Right lobe of liver (tissue), 6 donors: Measurements from ENCODE around the gene TNRC18. TPM values are rescaled to one million over a fixed set of nuclear protein-coding genes. Genes with fewer than 3 reads are reported as not detected.

Experiments used
- ATAC-seq, 4 donors: fragments of 200-7000 bp; cut with Tn5 transposase; one replicate each; pipeline ENCODE4 v1.9.1; 2020; ENCODE audit warnings: mild to moderate bottlenecking in 4 of 4, moderate library complexity in 4 of 4
- DNase-seq, 3 donors: peaks; one replicate each; pipeline ENCODE4 v3.0.0-alpha.2; 2020
- H3K27ac ChIP-seq, 3 donors: fragments of 200-600 bp; one replicate each; pipeline ENCODE4 v1.8.0; 2022
- H3K27me3 ChIP-seq, 2 donors: fragments of 200-600 bp; one replicate each; pipeline ENCODE4 v1.8.0; 2022
- H3K36me3 ChIP-seq, 4 donors: fragments of 200-600 bp; sonication (generic) in 1 of 4; one replicate each; pipeline versions ENCODE4 v1.5.1 to v1.8.0; 2017 to 2022; ENCODE audit warnings: control low read depth in 1 of 4
- H3K4me1 ChIP-seq, 4 donors: fragments of 200-600 bp; sonication (generic) in 1 of 4; one replicate each; pipeline versions ENCODE4 v1.5.1 to v1.8.0; 2017 to 2022; ENCODE audit warnings: control low read depth in 1 of 4
- H3K4me3 ChIP-seq, 3 donors: fragments of 200-600 bp; one replicate each; pipeline ENCODE4 v1.8.0; 2022
- H3K9me3 ChIP-seq, 4 donors: fragments of 200-600 bp; sonication (generic) in 1 of 4; one replicate each; pipeline versions ENCODE4 v1.5.1 to v1.8.0; 2017 to 2022; ENCODE audit warnings: control low read depth in 1 of 4
- CTCF ChIP-seq, 4 donors: fragments of 200-600 bp in 3 of 4; fragments of 450-650 bp in 1 of 4; IDR thresholded peaks; one replicate each; pipeline versions ENCODE4 v1.5.1 to v1.8.0; 2016 to 2022; ENCODE audit warnings: antibody characterized with exemption in 4 of 4, mild to moderate bottlenecking in 2 of 4
- POLR2A ChIP-seq: fragments of 450-650 bp; IDR thresholded peaks from one replicate; pipeline ENCODE4 v1.6.1; 2017; ENCODE audit warnings: antibody characterized with exemption, mild to moderate bottlenecking
- WGBS: methylation state at CpG from one replicate; pipeline ENCODE4 v1.1.6; 2018; ENCODE audit warnings: low coverage, low lambda C conversion rate; ENCODE audit not compliant: insufficient coverage; ENCODE audit errors: missing lambda C conversion rate; 5-methylcytosine and 5-hydroxymethylcytosine counted together
- intact Hi-C, 2 donors: fragments of 100-400 bp; cut with DNase I; formaldehyde crosslinking; loops; one replicate each; pipeline versions ENCODE4 v1.11.2 to v1.14.1; 2022
- total RNA-seq, 6 experiments: library from RNA; depleted of rRNA in 2 of 6; stranded (reverse); fragments of >200 nt in 2 of 6; fragmentation: NEBNext Ultra II Directional in 3 of 6; extraction: Animal tissue kit (Norgen Biotek cat#: 25700) in 3 of 6; gene quantifications; one replicate each; pipeline versions ENCODE4 v1.1.0 to v1.2.4, GENCODE V29; 2016 to 2023
- donor health status: DM: no; HTN: yes; CAD: no.
- donor health status: DM: no; HTN: no; CAD: no.
- donor health status: DM: no; HTN: no; CAD: no.
- donor health status: DM: no; HTN: yes; CAD: no.
- donor health status: DM: no; HTN: yes; CAD: no.

The TNRC18 gene
- total RNA-seq, 6 experiments from 2014 or later: 27.0 to 36.9 (median 30.5) TPM

DNA sequence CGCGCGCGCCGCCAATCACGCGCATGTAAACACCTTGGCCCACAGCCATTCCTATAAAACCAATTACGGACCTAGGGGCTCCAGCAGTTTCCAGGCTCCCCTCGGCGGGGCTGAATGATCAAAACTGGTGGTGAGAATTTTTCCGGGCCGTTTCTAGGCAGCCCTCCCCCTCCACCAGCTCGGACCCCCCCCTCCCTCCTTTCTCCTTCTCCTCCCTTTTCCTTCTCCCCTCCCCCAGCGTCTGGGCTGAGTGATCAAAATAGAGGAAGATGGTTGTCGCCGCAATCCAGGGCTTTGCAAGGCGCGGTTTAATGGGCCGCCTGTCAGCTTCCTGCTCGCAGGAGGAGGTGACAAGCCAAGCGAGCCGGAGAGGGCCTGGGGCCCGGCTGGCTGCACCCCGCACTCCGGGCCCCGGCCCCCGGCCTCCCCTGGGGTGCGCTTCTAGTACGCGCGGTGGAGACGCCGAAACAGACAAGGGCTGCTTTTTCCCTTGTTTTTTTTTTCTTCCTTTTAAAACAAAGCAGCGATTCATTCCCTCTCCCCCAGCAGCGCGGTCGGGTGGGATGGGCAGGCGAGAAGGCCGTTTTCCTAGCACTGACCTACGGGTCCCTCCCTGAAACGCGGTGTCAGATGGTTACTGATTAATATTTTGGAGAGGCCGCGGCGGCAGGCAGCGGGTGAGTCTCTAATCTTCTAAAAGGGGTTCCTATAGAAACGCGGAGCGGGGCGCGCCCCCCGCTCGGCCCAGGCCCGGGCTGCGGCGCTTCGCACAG is 528 bp upstream of the TNRC18 start:
- peak; percentile 91 to 96 (median 94) for DNase-seq
- H3K4me3 ChIP-seq: peak overlapping the region; percentile 67 to 92 (median 91)
- no peak for TF ChIP-seq CTCF (IDR thresholded peaks at IDR 0.05)
- peak; percentile 48 for TF ChIP-seq POLR2A
- WGBS: 0% methylated on average over 42 of the region's 57 CpGs
- H3K4me1 ChIP-seq: peaks cover 0 to 5% (median 1%) of the 10 kb centered on the region in 4 donors
- H3K27me3 ChIP-seq: no peaks in the 10 kb centered on the region
- no peaks in the 10 kb centered on the region for H3K36me3 ChIP-seq
- intact Hi-C loops: no loop called here
- H3K27ac ChIP-seq: peak overlapping the region; percentile 98 to 99 (median 98)
- H3K9me3 ChIP-seq: no peaks in the 10 kb centered on the region
- ATAC-seq: peak; percentile 3 to 17 (median 9)

GRCh38 chr7:5422396-5423305 is 983 bp downstream of the TNRC18 start:
- TF ChIP-seq POLR2A (no peak), CTCF (IDR thresholded peaks at IDR 0.05) (no peak)
- intact Hi-C loops: no loop called here
- Histone ChIP-seq H3K4me1 (peaks cover 0 to 20% (median 9%) of the 10 kb centered on the region in 4 donors), H3K27ac (peak overlapping the region; percentile 98 to 99 (median 99)), H3K27me3 (no peaks in the 10 kb centered on the region), H3K4me3 (peak overlapping the region; percentile 83 to 87 (median 83)), H3K9me3 (no peaks in the 10 kb centered on the region), H3K36me3 (no peaks in the 10 kb centered on the region)
- ATAC-seq (no peak), DNase-seq (peak in 2 of 3 donors; percentile 55 to 63)
- WGBS: under 1% methylated on average over 20 of the region's 56 CpGs

DNA sequence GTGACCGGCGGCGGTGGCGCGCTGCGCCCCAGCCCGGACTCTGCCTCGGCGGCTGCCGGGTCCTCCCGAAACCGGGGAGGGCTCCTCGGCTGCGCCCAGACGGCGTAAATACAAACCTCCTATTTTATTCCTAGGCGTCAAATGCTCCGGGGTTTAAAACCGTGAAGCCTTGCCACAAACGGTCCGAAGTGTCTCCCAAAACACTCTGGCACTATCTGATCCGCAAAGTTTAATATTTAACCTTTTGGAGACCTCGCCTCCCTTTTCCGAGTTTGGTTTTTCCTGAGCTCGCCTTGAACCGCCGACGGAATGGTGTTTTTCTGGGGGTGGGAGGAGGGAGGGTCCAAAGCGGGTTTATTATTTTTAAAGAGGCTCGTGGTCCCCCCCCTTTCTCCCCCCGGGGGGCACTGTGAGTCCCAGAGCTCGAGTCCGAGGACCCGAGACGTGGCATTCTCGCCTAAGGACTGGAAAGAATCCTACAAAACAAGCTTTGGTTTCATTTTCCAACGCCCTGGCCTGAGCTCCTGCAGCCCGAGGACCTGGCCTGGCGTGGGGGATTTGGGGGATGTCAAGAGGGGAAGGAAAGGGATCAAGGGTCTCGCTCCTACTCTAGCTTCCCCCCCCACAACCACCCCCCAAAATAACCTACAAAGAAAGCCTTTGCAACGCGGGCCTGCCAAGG is 1.8 kb downstream of the TNRC18 start:
- Histone ChIP-seq H3K4me1 (peaks cover 0 to 21% (median 9%) of the 10 kb centered on the region in 4 donors), H3K4me3 (peak overlapping the region; percentile 83 to 87 (median 83)), H3K9me3 (no peaks in the 10 kb centered on the region), H3K27me3 (no peaks in the 10 kb centered on the region), H3K27ac (peak overlapping the region; percentile 98 to 99 (median 99)), H3K36me3 (no peaks in the 10 kb centered on the region)
- DNase-seq (peak; percentile 67 to 85 (median 78)), ATAC-seq (peak; percentile 0 to 4 (median 2))
- WGBS: 0% methylated on average over 24 of the region's 42 CpGs
- TF ChIP-seq POLR2A (peak; percentile 32), CTCF (IDR thresholded peaks at IDR 0.05) (no peak)
- intact Hi-C loops: no loop called here
